Endothelial cell of umbilical vein (primary cell): Measurements from ENCODE around the gene RLIM. TPM values are rescaled to one million over a fixed set of nuclear protein-coding genes. Genes with fewer than 3 reads are reported as not detected.

Experiments used
- BruUV-seq: library from RNA; stranded (reverse); fragments of 400-500 nt; replicated peaks from 2 replicates; lab custom pipeline; 2021; lab: Mats Ljungman, UMichigan
- CTCF ChIA-PET: fragments of 300-600, 350-600 bp; sonication (Branson Sonifier 250); formaldehyde crosslinking; loops from one replicate; lab custom pipeline; 2021; ENCODE audit warnings: antibody characterized with exemption, inconsistent platforms; lab: Charles Lee
- POLR2A ChIA-PET: fragments of 300-600, 350-600 bp; sonication (Branson Sonifier 250); formaldehyde crosslinking; loops from one replicate; lab custom pipeline; 2021; ENCODE audit warnings: antibody characterized with exemption, inconsistent platforms; lab: Charles Lee
- DNase-seq: peaks from one replicate; pipeline ENCODE4 v3.0.0-alpha.2; 2011; ENCODE audit warnings: low read depth, low spot score
- FAIRE-seq: peaks from 2 replicates; lab custom pipeline; 2011; peaks lifted over from hg19 to GRCh38; lab: Jason Lieb, UNC
- H2AFZ ChIP-seq: 2 replicates; pipeline ENCODE4 v1.6.0; 2012; ENCODE audit warnings: low read depth, low read length, control low read depth, inconsistent platforms
- H3K27ac ChIP-seq: 2 replicates; pipeline ENCODE4 v1.5.1; 2011; ENCODE audit warnings: low read depth, mild to moderate bottlenecking, control low read depth, low read length, moderate library complexity; ENCODE audit not compliant: insufficient read depth
- H3K27me3 ChIP-seq, 2 experiments: 2 replicates each; pipeline versions ENCODE4 v1.6.0 to v1.6.1; 2011; ENCODE audit warnings: low read length in 2 of 2, mixed read lengths in 1 of 2; ENCODE audit not compliant: control insufficient read depth in 2 of 2, insufficient read depth in 2 of 2
- H3K36me3 ChIP-seq, 2 experiments: 2 replicates in 1 of 2; 3 replicates in 1 of 2; pipeline ENCODE4 v1.5.1; 2011; ENCODE audit warnings: low read length in 2 of 2, mild to moderate bottlenecking in 1 of 2, moderate library complexity in 1 of 2; ENCODE audit not compliant: control insufficient read depth in 2 of 2, insufficient read depth in 2 of 2; ENCODE audit errors: extremely low read depth in 1 of 2
- H3K4me1 ChIP-seq: 3 replicates; pipeline ENCODE4 v1.5.1; 2011; ENCODE audit warnings: mild to moderate bottlenecking, low read length; ENCODE audit not compliant: control insufficient read depth, insufficient read depth; ENCODE audit errors: extremely low read depth
- H3K4me2 ChIP-seq: 2 replicates; pipeline ENCODE4 v1.6.1; 2011; ENCODE audit warnings: low read length, control low read depth, mixed read lengths; ENCODE audit not compliant: insufficient read depth
- H3K4me3 ChIP-seq, 3 experiments: fragments of 200-600 bp in 1 of 3; sonication (generic), shearing (Covaris generic) in 1 of 3; replicated peaks in 1 of 3; 2 replicates each; pipeline ENCODE4 v1.5.1; 2011 to 2016; ENCODE audit warnings: control low read depth in 3 of 3, low read length in 3 of 3, mild to moderate bottlenecking in 2 of 3, inconsistent platforms in 1 of 3, low read depth in 1 of 3, moderate library complexity in 1 of 3; ENCODE audit not compliant: insufficient read depth in 1 of 3
- H3K79me2 ChIP-seq: 2 replicates; pipeline ENCODE4 v1.6.0; 2012; ENCODE audit warnings: low read length, inconsistent platforms; ENCODE audit not compliant: control insufficient read depth, insufficient read depth
- H3K9ac ChIP-seq: replicated peaks from 2 replicates; pipeline ENCODE3; 2011; ENCODE audit warnings: low read length, control low read depth; ENCODE audit not compliant: insufficient read depth; ENCODE audit errors: extremely low read depth
- H3K9me1 ChIP-seq: replicated peaks from 3 replicates; pipeline ENCODE4 v1.6.0; 2011; ENCODE audit warnings: mild to moderate bottlenecking, low read length; ENCODE audit not compliant: control insufficient read depth, insufficient read depth; ENCODE audit errors: extremely low read depth
- H3K9me3 ChIP-seq: replicated peaks from 2 replicates; pipeline ENCODE4 v1.5.1; 2012; ENCODE audit warnings: low read length, inconsistent platforms; ENCODE audit not compliant: control insufficient read depth, insufficient read depth
- H4K20me1 ChIP-seq: replicated peaks from 2 replicates; pipeline ENCODE3; 2011; ENCODE audit warnings: mild to moderate bottlenecking, low read length; ENCODE audit not compliant: control insufficient read depth, insufficient read depth; ENCODE audit errors: extremely low read depth
- CTCF ChIP-seq, 2 donors: IDR thresholded peaks; 1 replicate in 1 of 2; 2 replicates in 1 of 2; pipeline ENCODE4 v1.5.1; 2011; ENCODE audit warnings: low read length in 2 of 2, mild to moderate bottlenecking in 2 of 2, moderate library complexity in 2 of 2, control low read depth in 1 of 2, inconsistent platforms in 1 of 2, low read depth in 1 of 2; ENCODE audit not compliant: insufficient read depth in 1 of 2; ENCODE audit errors: extremely low read depth in 1 of 2
- EZH2 ChIP-seq: IDR thresholded peaks from 2 replicates; pipeline ENCODE4 v1.6.1; 2012; ENCODE audit warnings: borderline replicate concordance, low read depth, mild to moderate bottlenecking, moderate library complexity, low read length, inconsistent platforms; ENCODE audit not compliant: severe bottlenecking
- FOS ChIP-seq: IDR thresholded peaks from 2 replicates; pipeline ENCODE4 v1.6.1; 2011; ENCODE audit warnings: mild to moderate bottlenecking, low read length, moderate library complexity, borderline replicate concordance; ENCODE audit not compliant: insufficient read depth
- GATA2 ChIP-seq: IDR thresholded peaks from 2 replicates; pipeline ENCODE4 v1.7.0; 2011; ENCODE audit warnings: low read depth, mild to moderate bottlenecking, moderate library complexity, mixed read lengths, low read length; ENCODE audit not compliant: insufficient read length, insufficient read depth
- JUN ChIP-seq: IDR thresholded peaks from 2 replicates; pipeline ENCODE4 v1.6.1; 2011; ENCODE audit warnings: borderline replicate concordance, low read depth; ENCODE audit not compliant: insufficient read length, insufficient read depth
- MAX ChIP-seq: IDR thresholded peaks from 2 replicates; pipeline ENCODE4 v1.6.1; 2011; ENCODE audit not compliant: insufficient read depth, insufficient read length
- MYC ChIP-seq: IDR thresholded peaks from one replicate; pipeline ENCODE4 v1.6.1; 2011; ENCODE audit warnings: mild to moderate bottlenecking, low read depth, low read length
- POLR2A ChIP-seq: IDR thresholded peaks from 2 replicates; pipeline ENCODE4 v1.6.1; 2012; ENCODE audit warnings: low read depth, mild to moderate bottlenecking, control low read depth, low read length
- POLR2AphosphoS5 ChIP-seq: IDR thresholded peaks from 2 replicates; pipeline ENCODE4 v1.6.1; 2012; ENCODE audit warnings: low read depth, mild to moderate bottlenecking, control low read depth, low read length, moderate library complexity; ENCODE audit not compliant: insufficient read depth
- dilution Hi-C: fragments of 300-500 bp; cut with MboI; formaldehyde crosslinking; loops from one replicate; pipeline ENCODE4 v1.15.0; 2019; ENCODE audit warnings: low sequenced_read_pairs; ENCODE audit not compliant: extremely low pct_ligation_motif_present
- intact Hi-C: fragments of 100-400 bp; cut with micrococcal nuclease; formaldehyde crosslinking; loops from one replicate; pipeline ENCODE4 v1.10.0; 2022
- polyA plus RNA-seq, 4 experiments: library from polyadenylated mRNA; depleted of rRNA in 3 of 4; stranded (reverse) in 3 of 4; unstranded in 1 of 4; fragments of >200 nt; gene quantifications; 2 replicates each; pipeline versions ENCODE4 v1.2.1 to v1.2.3, GENCODE V29; 2011 to 2012; ENCODE audit warnings: missing spikeins in 1 of 4
- total RNA-seq: library from RNA; stranded (reverse); gene quantifications from 2 replicates; pipeline ENCODE4 v1.2.3, GENCODE V29; 2021

Gene RLIM
- total and polyA plus RNA-seq, 2 donors (not counting 3 experiments of a cell fraction or from before 2014, with no cell fraction given) = 8.2 to 40.1 TPM

DNA sequence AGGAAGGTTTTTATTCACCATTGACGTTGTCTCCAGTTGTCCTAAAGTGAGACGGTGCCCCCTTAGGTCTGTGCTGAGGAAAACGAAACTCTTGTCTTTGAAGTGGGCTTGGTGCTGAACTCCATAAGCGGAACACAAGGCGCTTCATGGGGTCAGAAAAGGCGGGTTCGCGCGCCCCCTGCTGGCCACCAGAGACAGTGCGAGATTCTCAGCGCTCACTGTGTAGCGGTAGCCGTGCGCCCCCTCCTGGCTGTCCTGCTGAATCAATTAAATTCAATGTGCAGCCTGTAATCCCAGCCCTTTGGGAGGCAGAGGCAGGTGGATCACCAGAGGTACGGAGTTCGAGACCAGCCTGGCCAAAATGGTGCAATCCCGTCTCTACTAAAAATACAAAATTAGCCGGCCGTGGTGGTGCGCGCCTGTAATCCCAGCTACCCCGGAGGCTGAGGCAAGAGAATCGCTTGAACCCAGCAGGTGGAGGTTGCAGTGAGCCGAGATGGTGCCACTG lies 64.1 kb downstream of the RLIM start:
- BruUV-seq = no TSS peak
- H3K4me3 ChIP-seq = no peak overlapping the region
- ChIA-PET CTCF (no interaction called here), POLR2A (no interaction called here)
- no peaks in the 10 kb centered on the region for H3K9me3 ChIP-seq
- no peaks in the 10 kb centered on the region for H3K79me2 ChIP-seq
- no peak overlapping the region for H3K27ac ChIP-seq
- dilution Hi-C loops (no loop called here), intact Hi-C loops (loop anchor here (1.0 to 10.0 kb wide), 7 partner anchors 14 to 1052 kb away; partner anchors contain the start of gene SLC16A2)
- FAIRE-seq = peak; percentile 58
- no peaks in the 10 kb centered on the region for H3K27me3 ChIP-seq
- peak overlapping the region; percentile 73 for H2AFZ ChIP-seq
- H4K20me1 ChIP-seq = no peaks in the 10 kb centered on the region
- TF ChIP-seq EZH2 = no peak
- peak; percentile 80 to 94 for TF ChIP-seq CTCF (IDR thresholded peaks at IDR 0.05; ENCODE audit: extremely low read depth in 1 of 2, insufficient read depth in 1 of 2, low read depth in 1 of 2, low read length in 2 of 2)
- no peak overlapping the region for H3K9ac ChIP-seq
- H3K36me3 ChIP-seq = no peaks in the 10 kb centered on the region
- DNase-seq = peak; percentile 77
- no peaks in the 10 kb centered on the region for H3K9me1 ChIP-seq
- H3K4me2 ChIP-seq = no peak overlapping the region
- no peaks in the 10 kb centered on the region for H3K4me1 ChIP-seq

GRCh38 chrX:74546984-74547383 lies 67.4 kb downstream of the RLIM start:
- ChIA-PET POLR2A (no interaction called here), CTCF (interaction anchor here (1.0 kb wide), 1 partner anchor 11 kb away, joined by 3 read pairs; no protein-coding TSS in a partner anchor)
- no TSS peak for BruUV-seq
- H3K27me3 ChIP-seq = no peaks in the 10 kb centered on the region
- no peak overlapping the region for H3K4me2 ChIP-seq
- no peaks in the 10 kb centered on the region for H3K9me1 ChIP-seq
- intact Hi-C loops = no loop called here
- no peaks in the 10 kb centered on the region for H3K79me2 ChIP-seq
- H3K9me3 ChIP-seq = no peaks in the 10 kb centered on the region
- dilution Hi-C loops = no loop called here
- FAIRE-seq (no peak), DNase-seq (no peak)
- no peaks in the 10 kb centered on the region for H3K4me1 ChIP-seq
- TF ChIP-seq POLR2A (no peak), EZH2 (no peak), GATA2 (no peak), FOS (no peak), MAX (no peak), POLR2AphosphoS5 (no peak), JUN (no peak), MYC (no peak), CTCF (IDR thresholded peaks at IDR 0.05; ENCODE audit: extremely low read depth in 1 of 2, insufficient read depth in 1 of 2, low read depth in 1 of 2, low read length in 2 of 2) (no peak)
- no peak overlapping the region for H3K9ac ChIP-seq
- no peaks in the 10 kb centered on the region for H4K20me1 ChIP-seq
- no peaks in the 10 kb centered on the region for H3K36me3 ChIP-seq
- no peak overlapping the region for H3K27ac ChIP-seq
- no peak overlapping the region for H3K4me3 ChIP-seq
- no peak overlapping the region for H2AFZ ChIP-seq
